ENCODE data around the gene AKT1.

The AKT1 gene

DNA sequence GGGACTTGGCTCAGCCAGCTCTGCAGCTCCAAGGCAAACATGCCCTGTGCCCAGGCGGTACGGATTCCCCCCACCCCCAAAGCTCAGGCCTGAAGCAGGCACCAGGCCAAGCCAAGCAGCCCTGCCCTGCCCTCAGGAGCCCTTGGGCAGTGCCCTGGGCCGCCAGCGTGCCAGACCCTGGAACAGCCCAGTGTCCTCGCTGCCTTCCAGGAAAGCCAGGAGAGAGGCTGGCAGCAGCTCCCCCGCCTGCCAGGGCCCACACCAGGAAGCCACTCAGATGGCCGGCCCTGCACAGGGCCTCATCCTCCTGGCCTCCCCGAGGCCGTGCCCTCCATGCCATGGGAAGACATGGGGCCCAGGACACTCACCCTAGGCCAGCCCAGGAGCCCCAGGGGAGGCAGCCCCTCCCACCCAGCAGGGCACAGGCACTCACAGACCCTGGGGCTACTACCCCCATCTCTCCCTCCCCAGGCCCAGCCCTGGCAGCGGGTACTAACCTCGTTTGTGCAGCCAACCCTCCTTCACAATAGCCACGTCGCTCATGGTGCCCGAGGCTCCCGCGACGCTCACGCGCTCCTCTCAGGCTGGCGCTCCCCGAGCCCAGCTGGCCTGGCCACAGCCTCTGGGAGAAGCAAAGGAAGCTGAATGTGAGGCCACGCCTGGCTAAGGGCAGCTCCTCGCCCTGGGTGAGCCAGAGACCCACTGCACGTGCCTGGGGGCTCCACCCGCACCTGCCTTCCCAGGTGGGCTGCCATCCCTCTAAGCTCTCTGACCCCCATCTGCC is 3.3 kb downstream of the AKT1 start:
- no peak overlapping the region for H3K4me3 ChIP-seq (ENCODE audit: low read depth, low read length)
- TF ChIP-seq, protein P1, sequence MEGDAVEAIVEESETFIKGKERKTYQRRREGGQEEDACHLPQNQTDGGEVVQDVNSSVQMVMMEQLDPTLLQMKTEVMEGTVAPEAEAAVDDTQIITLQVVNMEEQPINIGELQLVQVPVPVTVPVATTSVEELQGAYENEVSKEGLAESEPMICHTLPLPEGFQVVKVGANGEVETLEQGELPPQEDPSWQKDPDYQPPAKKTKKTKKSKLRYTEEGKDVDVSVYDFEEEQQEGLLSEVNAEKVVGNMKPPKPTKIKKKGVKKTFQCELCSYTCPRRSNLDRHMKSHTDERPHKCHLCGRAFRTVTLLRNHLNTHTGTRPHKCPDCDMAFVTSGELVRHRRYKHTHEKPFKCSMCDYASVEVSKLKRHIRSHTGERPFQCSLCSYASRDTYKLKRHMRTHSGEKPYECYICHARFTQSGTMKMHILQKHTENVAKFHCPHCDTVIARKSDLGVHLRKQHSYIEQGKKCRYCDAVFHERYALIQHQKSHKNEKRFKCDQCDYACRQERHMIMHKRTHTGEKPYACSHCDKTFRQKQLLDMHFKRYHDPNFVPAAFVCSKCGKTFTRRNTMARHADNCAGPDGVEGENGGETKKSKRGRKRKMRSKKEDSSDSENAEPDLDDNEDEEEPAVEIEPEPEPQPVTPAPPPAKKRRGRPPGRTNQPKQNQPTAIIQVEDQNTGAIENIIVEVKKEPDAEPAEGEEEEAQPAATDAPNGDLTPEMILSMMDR (IDR thresholded peaks at IDR 0.05; ENCODE audit: low read depth, low read length), result no peak

DNA sequence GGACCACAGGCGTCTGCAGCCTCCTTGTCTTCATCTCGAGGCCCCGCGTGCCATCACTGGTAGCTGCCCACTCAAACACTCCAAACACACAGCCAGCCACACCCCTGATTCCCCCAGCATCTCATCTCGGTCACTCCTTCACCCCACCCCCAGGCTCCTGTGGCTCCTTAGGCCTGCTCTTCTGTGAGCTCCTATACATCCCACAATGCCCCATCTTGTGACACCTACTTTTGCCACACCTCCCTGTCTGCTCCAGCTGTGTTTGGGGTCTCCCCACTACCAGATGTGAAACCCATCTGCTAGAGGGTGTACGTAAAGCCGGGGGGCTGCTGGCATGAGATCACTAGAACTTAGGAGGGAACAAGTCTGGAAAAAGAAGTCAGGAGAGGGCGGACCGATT is 4.1 kb downstream of the AKT1 start:
- no peak overlapping the region for H3K4me3 ChIP-seq (ENCODE audit: low read depth, low read length)
- TF ChIP-seq, protein P1 (IDR thresholded peaks at IDR 0.05; ENCODE audit: low read depth, low read length), result no peak

DNA sequence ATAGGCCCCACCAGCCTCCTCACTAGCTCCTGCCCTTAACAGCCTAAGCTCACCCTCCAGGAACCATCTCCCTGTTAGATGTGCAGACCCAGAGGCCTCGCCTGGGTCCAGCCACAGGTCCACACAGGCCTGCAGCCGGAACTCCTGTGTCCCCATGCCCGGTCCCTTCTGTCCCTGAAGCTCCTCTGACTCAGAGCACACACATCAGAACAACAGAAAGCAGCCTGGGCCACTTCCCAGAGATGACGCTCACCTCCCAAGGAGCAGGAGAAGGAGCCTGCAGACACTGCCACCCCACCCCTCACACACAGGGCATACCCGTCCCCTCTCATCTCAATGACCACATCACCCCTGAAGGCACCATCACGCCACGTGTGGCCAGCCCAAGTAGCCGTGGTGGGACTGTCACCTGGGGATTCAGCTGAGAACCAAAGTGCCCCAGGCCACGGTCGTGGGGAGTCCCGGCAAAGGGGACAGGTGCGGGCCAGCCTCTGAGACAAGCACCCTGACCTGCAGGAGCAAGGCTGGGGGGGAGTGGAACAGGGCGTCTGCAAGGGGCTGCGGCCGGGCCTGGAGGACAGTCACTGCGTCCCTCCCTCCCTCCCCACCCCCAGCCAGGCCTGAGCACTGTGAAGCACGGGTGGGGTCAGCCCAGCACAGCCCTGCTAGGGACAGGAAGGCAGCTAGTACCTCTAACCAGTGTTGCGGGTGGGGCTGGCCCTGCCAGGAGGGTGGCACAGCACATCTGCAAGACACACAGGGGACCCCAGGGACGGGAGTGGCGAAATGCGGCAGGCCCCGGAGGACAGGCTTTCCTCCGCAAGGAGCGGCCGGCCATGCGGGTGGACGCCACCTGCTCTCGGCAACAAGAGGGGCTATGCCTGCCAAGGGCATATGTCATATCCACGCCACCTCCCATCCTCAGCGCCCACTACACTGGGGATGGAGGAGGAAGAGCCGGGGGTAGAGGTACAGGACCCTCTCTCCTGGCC is 5.5 kb downstream of the AKT1 start:
- TF ChIP-seq, protein P1 (IDR thresholded peaks at IDR 0.05; ENCODE audit: low read depth, low read length), result no peak
- H3K4me3 ChIP-seq (ENCODE audit: low read depth, low read length), result no peak overlapping the region

DNA sequence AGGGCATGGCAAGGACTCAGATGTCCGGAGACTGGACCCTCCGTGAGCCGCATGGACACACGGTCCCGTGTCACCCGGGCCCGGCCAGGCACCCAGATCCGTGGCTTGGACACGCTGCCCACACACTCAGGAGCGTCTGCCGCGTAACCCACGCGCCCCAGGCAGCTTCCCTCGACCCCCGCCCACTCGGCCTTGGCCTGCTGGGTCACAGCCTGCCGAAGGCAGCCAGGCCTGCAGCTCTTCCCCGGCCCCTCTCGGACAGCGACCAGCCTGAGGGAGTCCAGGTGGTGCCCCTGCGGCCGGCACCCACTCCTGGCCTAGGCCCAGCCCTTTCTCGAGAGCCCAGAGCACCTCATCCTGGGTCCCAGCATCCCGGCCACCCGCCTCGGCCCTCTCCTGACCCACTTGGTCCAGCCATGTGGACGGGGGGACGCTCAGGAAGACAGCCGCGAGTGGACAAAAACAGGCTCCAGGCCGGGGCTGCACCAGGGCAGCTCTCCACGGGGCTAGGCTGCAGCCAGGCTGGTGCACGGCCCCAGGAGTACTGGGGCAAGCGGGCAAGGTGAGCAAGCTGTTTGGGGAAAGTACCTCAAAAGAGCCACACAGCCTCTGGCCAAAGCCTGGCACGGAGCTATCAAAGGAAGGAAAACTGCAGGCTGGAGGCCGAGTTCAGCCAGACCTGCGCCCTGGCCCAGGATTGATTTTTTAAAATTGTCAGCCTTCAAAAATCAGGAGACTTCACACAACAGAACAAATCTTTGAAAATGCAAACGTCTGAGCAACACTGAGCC is 6.5 kb downstream of the AKT1 start:
- no peak overlapping the region for H3K4me3 ChIP-seq (ENCODE audit: low read depth, low read length)
- TF ChIP-seq, protein P1 (IDR thresholded peaks at IDR 0.05; ENCODE audit: low read depth, low read length), result no peak

DNA sequence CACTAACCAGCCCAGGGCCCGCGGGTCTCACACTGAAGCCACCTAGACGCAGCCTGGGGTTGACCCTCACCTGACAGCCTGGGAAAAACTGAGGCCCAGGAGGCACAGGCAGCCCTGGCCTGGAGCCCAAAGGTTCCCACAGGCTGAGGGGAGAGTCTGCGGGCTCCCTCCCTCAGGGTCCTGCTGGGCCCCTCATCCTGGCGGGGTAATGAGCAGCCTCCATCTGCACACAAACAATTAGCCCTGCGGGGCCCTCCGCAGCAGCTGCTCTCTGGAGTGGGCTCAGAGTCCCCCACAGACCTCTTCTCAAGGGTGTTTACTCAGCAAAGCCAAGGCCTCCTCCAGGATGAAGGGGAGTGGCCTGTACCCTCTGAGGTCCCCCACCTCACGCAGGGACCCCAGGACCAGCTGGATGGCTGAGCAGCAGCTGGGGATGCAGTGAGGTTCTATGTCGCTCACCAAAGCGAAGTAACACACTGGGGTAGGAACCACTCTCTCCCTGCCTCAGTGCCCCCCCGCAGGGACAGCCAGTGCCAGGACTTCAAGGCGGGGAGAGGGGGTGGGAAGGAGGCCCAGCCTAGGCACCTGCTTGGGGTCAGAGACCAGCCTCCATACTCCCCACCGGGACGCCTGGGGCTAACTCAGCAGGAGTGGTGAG is 7.3 kb downstream of the AKT1 start:
- H3K4me3 ChIP-seq (ENCODE audit: low read depth, low read length), result no peak overlapping the region
- TF ChIP-seq, protein P1 (IDR thresholded peaks at IDR 0.05; ENCODE audit: low read depth, low read length), result no peak

DNA sequence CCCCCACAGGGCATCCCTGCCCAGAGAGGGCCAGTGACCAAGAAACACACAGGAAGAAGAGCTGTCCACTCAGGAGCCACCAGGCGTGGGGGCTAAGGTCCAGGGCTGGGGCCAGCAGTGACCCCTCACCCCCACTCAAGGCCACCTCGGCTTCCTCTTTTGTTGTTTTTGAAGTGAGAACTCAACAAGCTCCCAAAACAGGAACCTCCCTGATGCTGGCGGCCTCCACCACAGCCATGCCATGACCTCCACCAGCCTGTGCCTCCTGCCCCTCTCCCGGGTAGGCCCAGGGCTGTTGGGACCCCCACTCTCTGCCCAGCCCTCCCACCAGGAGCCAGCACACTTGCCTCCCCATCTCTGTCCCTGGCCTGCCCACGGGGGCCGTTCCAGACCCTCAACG is 7.8 kb downstream of the AKT1 start:
- no peak overlapping the region for H3K4me3 ChIP-seq (ENCODE audit: low read depth, low read length)
- TF ChIP-seq, protein P1 (IDR thresholded peaks at IDR 0.05; ENCODE audit: low read depth, low read length), result no peak

All from WI38 (cell line).